Astrocyte of the spinal cord (primary cell): ENCODE data around the gene MED8.

Experiments
- DNase-seq: peaks from one replicate; pipeline ENCODE4 v3.0.0; 2011; ENCODE audit warnings: low read depth, low spot score
- H3K4me3 ChIP-seq: 2 replicates; pipeline ENCODE4 v1.5.1; 2011; ENCODE audit warnings: low read depth, mild to moderate bottlenecking, low read length, moderate library complexity
- in situ Hi-C: cut with HindIII; loops from 2 replicates; pipeline ENCODE4 v1.10.0; 2017; ENCODE audit warnings: low sequenced_read_pairs
- TF ChIP-seq, protein P1 (sequence below): IDR thresholded peaks from 2 replicates; pipeline ENCODE4 v1.5.1; 2012; ENCODE audit warnings: low read depth, mild to moderate bottlenecking, low read length, inconsistent platforms

MED8 gene

GRCh38 chr1:43348809-43349593 is 40.6 kb downstream of the MED8 start:
- TF ChIP-seq, protein P1, sequence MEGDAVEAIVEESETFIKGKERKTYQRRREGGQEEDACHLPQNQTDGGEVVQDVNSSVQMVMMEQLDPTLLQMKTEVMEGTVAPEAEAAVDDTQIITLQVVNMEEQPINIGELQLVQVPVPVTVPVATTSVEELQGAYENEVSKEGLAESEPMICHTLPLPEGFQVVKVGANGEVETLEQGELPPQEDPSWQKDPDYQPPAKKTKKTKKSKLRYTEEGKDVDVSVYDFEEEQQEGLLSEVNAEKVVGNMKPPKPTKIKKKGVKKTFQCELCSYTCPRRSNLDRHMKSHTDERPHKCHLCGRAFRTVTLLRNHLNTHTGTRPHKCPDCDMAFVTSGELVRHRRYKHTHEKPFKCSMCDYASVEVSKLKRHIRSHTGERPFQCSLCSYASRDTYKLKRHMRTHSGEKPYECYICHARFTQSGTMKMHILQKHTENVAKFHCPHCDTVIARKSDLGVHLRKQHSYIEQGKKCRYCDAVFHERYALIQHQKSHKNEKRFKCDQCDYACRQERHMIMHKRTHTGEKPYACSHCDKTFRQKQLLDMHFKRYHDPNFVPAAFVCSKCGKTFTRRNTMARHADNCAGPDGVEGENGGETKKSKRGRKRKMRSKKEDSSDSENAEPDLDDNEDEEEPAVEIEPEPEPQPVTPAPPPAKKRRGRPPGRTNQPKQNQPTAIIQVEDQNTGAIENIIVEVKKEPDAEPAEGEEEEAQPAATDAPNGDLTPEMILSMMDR, result no peak
- peak overlapping the region; percentile 47 for H3K4me3 ChIP-seq
- in situ Hi-C loops, result no loop called here
- peak; percentile 56 for DNase-seq

DNA sequence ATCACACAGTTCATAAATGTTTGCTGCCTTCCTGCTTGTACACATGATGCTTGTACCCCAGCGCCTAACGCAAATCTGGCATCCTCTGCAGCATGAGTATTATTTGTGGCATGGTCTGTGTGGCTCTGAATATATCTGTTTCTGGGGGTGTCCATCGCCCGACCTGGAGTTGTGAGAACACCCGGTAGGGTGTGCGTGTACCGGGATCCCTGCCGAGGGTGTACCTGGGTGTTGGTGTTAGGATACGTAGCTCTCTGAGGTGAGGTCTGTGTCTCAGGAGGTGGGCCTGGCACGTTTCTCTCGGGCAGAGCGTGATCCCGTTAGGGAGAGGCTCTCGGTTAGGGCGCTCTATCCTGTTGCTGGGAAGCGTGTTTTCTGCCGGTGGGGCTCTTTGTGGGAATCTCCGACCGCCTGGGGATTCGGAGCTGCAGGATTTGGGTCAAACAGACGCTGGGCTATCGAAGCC is 41.2 kb downstream of the MED8 start:
- DNase-seq, result no peak
- TF ChIP-seq, protein P1, result no peak
- in situ Hi-C loops, result no loop called here
- H3K4me3 ChIP-seq, result peak overlapping the region; percentile 47

DNA sequence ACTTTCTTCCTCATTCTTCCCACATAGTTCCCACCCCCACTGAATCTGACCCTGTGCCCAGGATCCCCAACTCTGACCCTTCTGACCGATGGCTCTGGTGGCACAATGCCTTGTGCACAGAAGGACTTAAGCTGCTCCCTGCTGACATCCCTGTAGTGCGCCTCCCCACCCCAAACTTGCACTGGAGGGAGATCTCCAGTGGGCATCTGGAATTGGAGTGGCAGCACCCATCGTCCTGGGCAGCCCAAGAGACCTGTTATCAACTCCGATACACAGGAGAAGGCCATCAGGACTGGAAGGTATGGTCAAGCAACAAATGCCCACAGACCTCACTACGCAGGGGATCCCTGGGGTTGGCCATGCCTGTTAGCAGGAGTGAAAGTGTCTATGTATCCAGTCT is 43.0 kb downstream of the MED8 start:
- in situ Hi-C loops, result no loop called here
- H3K4me3 ChIP-seq, result no peak overlapping the region
- no peak for DNase-seq
- TF ChIP-seq, protein P1, result no peak

DNA sequence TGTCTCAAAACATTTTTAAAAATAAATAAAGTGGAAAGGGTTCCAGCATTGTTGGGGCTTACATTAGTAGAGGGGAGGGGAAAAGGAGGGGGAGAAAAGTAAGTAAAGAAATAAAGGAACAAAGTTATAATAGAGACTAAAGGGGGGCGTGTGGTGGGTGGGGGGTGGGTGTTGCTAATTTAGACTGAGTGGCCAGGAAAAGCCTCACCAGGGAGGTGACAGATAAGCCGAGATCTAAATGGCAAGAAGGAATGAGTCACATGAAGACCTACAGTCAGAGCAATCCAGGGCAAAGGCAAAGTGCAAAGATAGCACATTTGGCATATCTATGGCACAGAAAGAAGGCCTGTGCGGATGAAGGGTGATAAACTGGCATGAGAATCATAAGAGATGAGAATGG is 44.5 kb downstream of the MED8 start:
- TF ChIP-seq, protein P1, result no peak
- in situ Hi-C loops, result no loop called here
- no peak overlapping the region for H3K4me3 ChIP-seq
- DNase-seq, result no peak

- no peak overlapping the region for H3K4me3 ChIP-seq
- no peak for DNase-seq
- TF ChIP-seq, protein P1, result no peak
- in situ Hi-C loops, result no loop called here
Measured at GRCh38 chr1:43344267-43344850, 45.2 kb downstream of the MED8 start.

DNA sequence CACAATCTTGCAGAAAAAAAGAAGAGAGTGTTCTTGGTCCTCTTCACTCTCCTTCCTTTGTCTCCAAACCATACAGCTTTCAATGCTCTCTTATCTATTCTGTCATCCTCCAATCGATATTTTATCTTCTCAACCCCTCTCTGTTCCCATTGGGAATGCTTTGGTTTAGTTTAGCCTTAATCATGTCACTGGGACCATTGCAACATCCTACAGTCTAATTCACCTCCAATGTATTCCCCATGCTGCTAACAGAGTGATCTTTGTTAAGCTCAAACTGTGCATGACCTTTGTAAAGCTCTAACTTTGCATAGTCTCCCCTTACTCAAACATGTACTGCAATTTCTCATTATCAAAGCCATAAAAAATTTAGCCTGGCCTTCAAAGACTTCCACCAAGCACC is 49.0 kb downstream of the MED8 start:
- TF ChIP-seq, protein P1, result no peak
- DNase-seq, result no peak
- H3K4me3 ChIP-seq, result no peak overlapping the region
- in situ Hi-C loops, result no loop called here
